Stimulated activated CD4-positive, alpha-beta T cell treated with anti-CD3 and anti-CD28 coated beads, Interleukin-4, amount 100 ng/mL, for 48 hours (primary cell): Measurements from ENCODE around the gene CPPED1.
"Not testable (repeated sequence)": the region's sequence is repeated elsewhere in the genome, so short reads cannot be mapped to it uniquely, and the experiment has no call there.

Experiments used
- DNase-seq, 2 donors: peaks; one replicate each; pipeline ENCODE4 v3.0.0-alpha.2; 2020; ENCODE audit warnings: low read depth in 2 of 2

The CPPED1 gene

GRCh38 chr16:12803203-12804093, at the start of gene CPPED1:
TSS of gene CPPED1 (minus strand) at chr16:12803887. CDS start at chr16:12803776, 111 bp downstream.
- peak; percentile 85 to 88 for DNase-seq

- DNase-seq, result no peak
These were observed 46.5 kb upstream of the CPPED1 start for GRCh38 chr16:12850186-12850585.

- no peak for DNase-seq
These were observed 42.9 kb upstream of the CPPED1 start for GRCh38 chr16:12846592-12846991.

GRCh38 chr16:12845282-12845681, 41.6 kb upstream of the CPPED1 start:
- no peak for DNase-seq

GRCh38 chr16:12837756-12838155, 34.1 kb upstream of the CPPED1 start:
- DNase-seq, result no peak

GRCh38 chr16:12837291-12837690, 33.6 kb upstream of the CPPED1 start:
- no peak for DNase-seq

- DNase-seq, result no peak
These were observed 30.2 kb upstream of the CPPED1 start for GRCh38 chr16:12833926-12834325.

GRCh38 chr16:12829096-12829888, 25.6 kb upstream of the CPPED1 start:
- DNase-seq, result no peak

GRCh38 chr16:12828206-12828605, 24.5 kb upstream of the CPPED1 start:
- DNase-seq, result no peak

- no peak for DNase-seq
These were observed 22.9 kb upstream of the CPPED1 start for GRCh38 chr16:12826559-12826958.

GRCh38 chr16:12819126-12820117, 15.7 kb upstream of the CPPED1 start:
- DNase-seq, result peak; percentile 64 to 79

GRCh38 chr16:12818326-12818725, 14.6 kb upstream of the CPPED1 start:
- no peak for DNase-seq

- not testable (repeated sequence) for DNase-seq
These were observed 13.1 kb upstream of the CPPED1 start for GRCh38 chr16:12816791-12817214.

- no peak for DNase-seq
These were observed 11.7 kb upstream of the CPPED1 start for GRCh38 chr16:12815361-12815760.

GRCh38 chr16:12813734-12814133, 10.0 kb upstream of the CPPED1 start:
- DNase-seq, result not testable (repeated sequence)

GRCh38 chr16:12813321-12813720, 9.6 kb upstream of the CPPED1 start:
- DNase-seq, result not testable (repeated sequence)

GRCh38 chr16:12811441-12812383, 8.0 kb upstream of the CPPED1 start:
- no peak for DNase-seq

GRCh38 chr16:12805066-12805465, 1.4 kb upstream of the CPPED1 start:
- DNase-seq, result no peak

GRCh38 chr16:12804395-12804794, 708 bp upstream of the CPPED1 start:
- no peak for DNase-seq

- DNase-seq, result no peak
These were observed 1.0 kb downstream of the CPPED1 start for GRCh38 chr16:12802661-12803060.
